Loucy (cell line): ENCODE data around the gene LILRB2.

ENCODE experiments used
- CTCF ChIP-seq: fragments of 200-600 bp; sonication (generic); conservative IDR thresholded peaks from 2 replicates; pipeline ENCODE4 v1.5.1; 2014; ENCODE audit warnings: mild to moderate bottlenecking, antibody characterized with exemption, low read length
- EZH2phosphoT487 ChIP-seq: fragments of 200-600 bp; IDR thresholded peaks from 2 replicates; pipeline ENCODE4 v1.6.1; 2018; ENCODE audit warnings: antibody characterized with exemption, mild to moderate bottlenecking, moderate library complexity, borderline replicate concordance

GRCh38 chr19:54298357-54299125, 17.6 kb upstream of the LILRB2 start:
- TF ChIP-seq CTCF (no peak), EZH2phosphoT487 (no peak)
